Endodermal cell (in vitro differentiated cells): ENCODE measurements around the gene TRDN. TPM values are rescaled to one million over a fixed set of nuclear protein-coding genes. Genes with fewer than 3 reads are reported as not detected.

Experiments used
- DNase-seq: peaks from one replicate; pipeline ENCODE4 v3.0.0-alpha.2; 2017
- H3K27ac ChIP-seq: 2 replicates; pipeline ENCODE4 v1.5.1; 2013; ENCODE audit warnings: mild to moderate bottlenecking, low read depth, low read length, moderate library complexity
- H3K27me3 ChIP-seq: 2 replicates; pipeline ENCODE4 v1.6.1; 2013; ENCODE audit warnings: mild to moderate bottlenecking, low read length, moderate library complexity; ENCODE audit not compliant: insufficient read depth, control insufficient read depth, poor library complexity, severe bottlenecking
- H3K36me3 ChIP-seq: 2 replicates; pipeline ENCODE4 v1.7.0; 2013; ENCODE audit warnings: mild to moderate bottlenecking, low read length, moderate library complexity; ENCODE audit not compliant: control insufficient read depth, insufficient read depth
- H3K4me1 ChIP-seq: one replicate; pipeline ENCODE4 v1.7.0; 2013; ENCODE audit warnings: low read length; ENCODE audit not compliant: control insufficient read depth, insufficient read depth
- H3K4me3 ChIP-seq: 2 replicates; pipeline ENCODE4 v1.5.1; 2013; ENCODE audit warnings: mild to moderate bottlenecking, low read length, moderate library complexity
- H3K9ac ChIP-seq: 2 replicates; pipeline ENCODE4 v1.6.1; 2013; ENCODE audit warnings: mild to moderate bottlenecking, low read length, moderate library complexity; ENCODE audit not compliant: poor library complexity, severe bottlenecking; ENCODE audit errors: extremely low read depth
- H3K9me3 ChIP-seq: 2 replicates; pipeline ENCODE4 v1.6.1; 2013; ENCODE audit warnings: mild to moderate bottlenecking, low read length, moderate library complexity; ENCODE audit not compliant: control insufficient read depth
- H3K27ac Mint-ChIP-seq: 2 replicates; pipeline ENCODE4 v1.8.0; 2020; ENCODE audit warnings: mixed read lengths
- H3K27me3 Mint-ChIP-seq: 2 replicates; pipeline ENCODE4 v1.8.0; 2021; ENCODE audit warnings: mild to moderate bottlenecking, mixed read lengths; ENCODE audit not compliant: insufficient read depth
- H3K36me3 Mint-ChIP-seq: 2 replicates; pipeline ENCODE4 v1.8.0; 2020; ENCODE audit warnings: low read depth, mixed read lengths
- H3K4me1 Mint-ChIP-seq: 2 replicates; pipeline ENCODE4 v1.8.0; 2020; ENCODE audit warnings: mixed read lengths
- H3K4me3 Mint-ChIP-seq: 2 replicates; pipeline ENCODE4 v1.8.0; 2020; ENCODE audit warnings: mild to moderate bottlenecking, moderate library complexity, mixed read lengths
- H3K9me3 Mint-ChIP-seq: 2 replicates; pipeline ENCODE4 v1.8.0; 2020; ENCODE audit warnings: mild to moderate bottlenecking, mixed read lengths
- WGBS, 2 experiments: methylation state at CpG; one replicate each; pipeline versions ENCODE4 v1.1.5 to v1.1.7; 2013; ENCODE audit warnings: missing lambda C conversion rate in 2 of 2, mixed read lengths in 1 of 2; ENCODE audit not compliant: insufficient coverage in 1 of 2, insufficient read length in 1 of 2; 5-methylcytosine and 5-hydroxymethylcytosine counted together
- total RNA-seq, 2 donors: library from RNA; stranded (reverse); fragmentation: NEBNext Ultra II Directional in 1 of 2; extraction: Animal tissue kit (Norgen Biotek cat#: 25700) in 1 of 2; gene quantifications; 2 replicates in 1 of 2; 3 replicates in 1 of 2; pipeline ENCODE4 v1.2.1, GENCODE V29; 2021
- TF ChIP-seq, protein P1 (sequence below): fragments of 200-600 bp; sonication (generic); conservative IDR thresholded peaks from 2 replicates; pipeline ENCODE4 v1.5.0; 2021; ENCODE audit warnings: antibody characterized with exemption, mild to moderate bottlenecking

Gene TRDN
- total RNA-seq, 2 donors from 2014 or later: 74.4 to 136 TPM

DNA sequence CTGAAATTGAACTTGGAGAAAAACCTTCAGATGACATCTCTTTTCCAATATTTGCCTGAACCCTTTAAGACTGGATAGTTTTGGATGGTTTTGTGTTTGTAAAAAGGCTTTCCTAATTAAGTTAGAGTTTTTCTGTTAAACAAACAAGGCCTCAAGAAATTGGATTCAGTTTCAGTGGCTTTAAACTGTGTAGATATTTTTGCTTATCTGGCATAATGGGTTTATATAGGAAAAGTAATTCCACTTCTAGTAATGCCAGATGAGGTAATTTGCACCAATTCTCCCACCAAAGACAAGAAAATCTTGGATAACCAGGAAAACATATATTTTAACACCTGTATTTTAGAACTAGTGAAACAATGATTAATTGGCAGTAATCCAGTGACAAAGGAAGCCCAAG lies 12.0 kb upstream of the TRDN start:
- H3K4me3 Mint-ChIP-seq: no peak overlapping the region
- no peaks in the 10 kb centered on the region for H3K4me1 Mint-ChIP-seq
- TF ChIP-seq, protein P1, sequence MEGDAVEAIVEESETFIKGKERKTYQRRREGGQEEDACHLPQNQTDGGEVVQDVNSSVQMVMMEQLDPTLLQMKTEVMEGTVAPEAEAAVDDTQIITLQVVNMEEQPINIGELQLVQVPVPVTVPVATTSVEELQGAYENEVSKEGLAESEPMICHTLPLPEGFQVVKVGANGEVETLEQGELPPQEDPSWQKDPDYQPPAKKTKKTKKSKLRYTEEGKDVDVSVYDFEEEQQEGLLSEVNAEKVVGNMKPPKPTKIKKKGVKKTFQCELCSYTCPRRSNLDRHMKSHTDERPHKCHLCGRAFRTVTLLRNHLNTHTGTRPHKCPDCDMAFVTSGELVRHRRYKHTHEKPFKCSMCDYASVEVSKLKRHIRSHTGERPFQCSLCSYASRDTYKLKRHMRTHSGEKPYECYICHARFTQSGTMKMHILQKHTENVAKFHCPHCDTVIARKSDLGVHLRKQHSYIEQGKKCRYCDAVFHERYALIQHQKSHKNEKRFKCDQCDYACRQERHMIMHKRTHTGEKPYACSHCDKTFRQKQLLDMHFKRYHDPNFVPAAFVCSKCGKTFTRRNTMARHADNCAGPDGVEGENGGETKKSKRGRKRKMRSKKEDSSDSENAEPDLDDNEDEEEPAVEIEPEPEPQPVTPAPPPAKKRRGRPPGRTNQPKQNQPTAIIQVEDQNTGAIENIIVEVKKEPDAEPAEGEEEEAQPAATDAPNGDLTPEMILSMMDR: no peak
- no peaks in the 10 kb centered on the region for H3K36me3 ChIP-seq
- peaks cover 9% of the 10 kb centered on the region for H3K9me3 ChIP-seq
- peaks cover 9% of the 10 kb centered on the region for H3K36me3 Mint-ChIP-seq
- H3K27ac Mint-ChIP-seq: no peak overlapping the region
- H3K27ac ChIP-seq: no peak overlapping the region
- no peak for DNase-seq
- H3K4me3 ChIP-seq: no peak overlapping the region
- H3K9ac ChIP-seq: no peak overlapping the region
- peaks cover 17% of the 10 kb centered on the region for H3K9me3 Mint-ChIP-seq
- H3K27me3 ChIP-seq: no peaks in the 10 kb centered on the region
- H3K4me1 ChIP-seq: no peaks in the 10 kb centered on the region
- H3K27me3 Mint-ChIP-seq: no peaks in the 10 kb centered on the region

DNA sequence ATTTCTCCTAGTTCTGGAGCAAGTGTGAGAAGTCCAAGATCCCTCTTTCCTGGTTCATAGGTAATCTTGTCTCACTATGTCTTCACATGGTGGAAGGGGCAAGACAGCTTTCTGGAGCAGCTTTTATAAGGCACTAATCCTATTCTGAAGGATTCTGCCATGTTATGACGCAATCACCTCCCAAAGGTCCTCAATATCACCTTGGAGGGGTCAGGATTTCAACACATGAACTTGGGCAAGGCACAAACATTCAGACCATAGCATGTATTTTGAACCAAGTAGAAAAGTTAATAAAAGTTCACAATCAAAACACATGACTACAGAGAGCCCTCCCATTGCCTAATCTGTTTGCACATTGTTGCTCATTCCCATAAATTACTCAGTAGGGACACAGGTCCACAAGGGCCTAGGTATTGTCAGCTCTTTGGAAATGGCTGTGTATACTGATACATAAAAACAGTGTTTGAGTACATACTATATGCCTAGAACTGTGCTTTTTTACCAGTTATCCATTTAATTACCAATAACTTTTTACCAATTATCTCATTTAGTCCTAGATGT lies 11.3 kb upstream of the TRDN start:
- H3K9ac ChIP-seq: no peak overlapping the region
- no peaks in the 10 kb centered on the region for H3K27me3 ChIP-seq
- TF ChIP-seq, protein P1: no peak
- H3K4me1 ChIP-seq: no peaks in the 10 kb centered on the region
- Mint-ChIP-seq H3K36me3 (peaks cover 9% of the 10 kb centered on the region), H3K27ac (no peak overlapping the region), H3K4me1 (no peaks in the 10 kb centered on the region), H3K4me3 (no peak overlapping the region), H3K9me3 (peaks cover 17% of the 10 kb centered on the region), H3K27me3 (no peaks in the 10 kb centered on the region)
- no peaks in the 10 kb centered on the region for H3K36me3 ChIP-seq
- WGBS, 2 experiments: 96% methylated on average over 1 of the region's 1 CpG; no CpG with 5 or more reads in 1 of the 2 experiments
- peaks cover 9% of the 10 kb centered on the region for H3K9me3 ChIP-seq
- H3K4me3 ChIP-seq: no peak overlapping the region
- H3K27ac ChIP-seq: no peak overlapping the region
- DNase-seq: no peak

DNA sequence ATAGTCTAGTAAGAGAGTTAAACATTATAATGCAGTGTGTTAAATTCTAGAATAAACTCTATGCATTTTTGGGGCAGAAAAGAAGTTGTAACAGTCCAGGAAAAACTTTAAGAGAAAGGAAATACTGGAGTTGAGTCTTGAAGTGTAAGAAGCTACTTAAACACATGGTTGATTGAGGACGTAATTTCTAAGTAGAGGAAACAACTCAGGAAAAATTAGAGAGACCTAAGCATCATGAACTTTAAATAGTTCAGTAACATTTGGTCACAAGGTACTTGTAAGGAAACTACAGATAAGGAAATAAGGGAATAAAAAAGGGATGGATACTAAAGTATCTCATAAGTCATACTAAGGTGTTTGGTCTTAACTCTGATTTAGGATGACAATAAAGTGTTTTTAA lies 4.7 kb upstream of the TRDN start:
- H3K36me3 ChIP-seq: no peaks in the 10 kb centered on the region
- H3K9ac ChIP-seq: no peak overlapping the region
- no peak overlapping the region for H3K4me3 ChIP-seq
- Mint-ChIP-seq H3K9me3 (peaks cover 1% of the 10 kb centered on the region), H3K4me3 (no peak overlapping the region), H3K4me1 (peaks cover 39% of the 10 kb centered on the region), H3K27ac (no peak overlapping the region), H3K27me3 (no peaks in the 10 kb centered on the region), H3K36me3 (peaks cover under 1% of the 10 kb centered on the region)
- no peaks in the 10 kb centered on the region for H3K27me3 ChIP-seq
- 97 to 100% methylated on average over 1 of the region's 1 CpG for WGBS, 2 experiments
- H3K27ac ChIP-seq: no peak overlapping the region
- no peak for DNase-seq
- TF ChIP-seq, protein P1: no peak
- H3K4me1 ChIP-seq: peaks cover 9% of the 10 kb centered on the region
- H3K9me3 ChIP-seq: no peaks in the 10 kb centered on the region
